ENCODE data around the gene TERC.
"Not testable (repeated sequence)": the region's sequence is repeated elsewhere in the genome, so short reads cannot be mapped to it uniquely, and the experiment has no call there.

TERC gene

DNA sequence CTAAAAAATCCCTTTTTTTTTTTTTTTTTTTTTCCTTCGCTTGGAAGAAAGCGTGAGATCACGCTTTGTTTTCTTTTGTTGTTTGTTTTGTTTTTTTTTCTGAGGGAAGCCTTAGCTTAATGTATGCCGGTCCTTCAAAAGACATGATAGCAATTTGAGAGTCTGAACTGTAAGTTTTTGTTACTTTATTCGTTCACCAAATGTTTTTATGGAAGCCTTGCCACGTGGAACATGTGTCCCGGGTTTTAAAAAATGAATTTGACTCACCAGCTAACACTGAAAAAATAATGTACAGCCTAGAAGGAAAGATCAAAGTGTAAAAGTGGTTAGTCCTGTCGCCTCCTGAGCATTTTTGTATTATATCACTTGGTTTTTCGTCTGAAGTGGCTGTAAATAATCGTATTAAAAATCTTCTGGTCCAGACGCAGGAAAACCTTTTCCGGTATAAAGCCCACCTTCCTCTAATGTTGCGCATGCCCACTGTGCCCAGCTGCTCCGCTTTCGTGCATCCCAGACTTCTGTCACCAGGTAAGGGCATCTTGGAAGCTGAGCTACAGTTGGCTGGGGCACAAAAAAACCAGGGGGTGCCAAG lies 7.5 kb upstream of the TERC start:
- H3K4me3 ChIP-seq = peak overlapping the region; percentile 60 to 90 (median 80)
- peak overlapping the region; percentile 53 to 100 (median 98) for H3K27ac ChIP-seq

DNA sequence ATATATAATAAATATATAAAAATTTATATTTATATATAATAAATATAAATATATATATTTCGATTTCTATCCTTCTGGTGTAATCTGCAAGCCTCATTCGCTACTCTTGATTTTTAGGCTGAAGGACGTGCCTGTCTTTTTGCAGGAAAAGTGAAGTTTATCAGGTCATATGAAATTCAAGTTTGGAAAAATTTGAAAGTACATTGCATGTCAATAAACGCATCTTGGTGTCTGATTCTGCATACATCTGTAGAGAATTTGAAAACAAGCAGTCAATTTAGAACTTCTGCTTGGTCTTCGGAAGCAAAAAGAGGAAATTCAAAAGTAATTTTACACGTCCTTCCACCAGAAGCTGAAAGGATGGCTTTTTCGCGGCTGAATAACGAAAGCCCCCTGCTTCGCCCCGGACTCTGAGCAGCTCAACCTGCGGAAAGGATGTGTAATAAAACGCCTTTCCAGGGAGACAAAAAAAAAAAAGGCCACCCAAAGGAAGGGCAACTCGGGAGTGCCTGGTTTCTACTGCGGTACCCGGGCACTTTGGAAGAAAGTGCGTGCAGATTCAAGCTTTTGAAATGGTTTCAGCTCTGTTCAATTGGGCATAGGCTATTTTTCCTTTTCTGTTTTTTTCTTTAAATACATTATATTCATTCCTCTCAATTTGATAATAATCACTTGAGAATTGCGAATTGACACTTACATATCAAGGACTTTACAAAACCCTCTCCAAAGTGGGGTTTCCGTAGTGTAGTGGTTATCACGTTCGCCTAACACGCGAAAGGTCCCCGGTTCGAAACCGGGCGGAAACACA lies 6.8 kb upstream of the TERC start:
- Histone ChIP-seq H3K4me3 (peak overlapping the region; percentile 60 to 90 (median 80)), H3K27ac (peak overlapping the region in 20 of 21 experiments; percentile 0 to 100 (median 98))

DNA sequence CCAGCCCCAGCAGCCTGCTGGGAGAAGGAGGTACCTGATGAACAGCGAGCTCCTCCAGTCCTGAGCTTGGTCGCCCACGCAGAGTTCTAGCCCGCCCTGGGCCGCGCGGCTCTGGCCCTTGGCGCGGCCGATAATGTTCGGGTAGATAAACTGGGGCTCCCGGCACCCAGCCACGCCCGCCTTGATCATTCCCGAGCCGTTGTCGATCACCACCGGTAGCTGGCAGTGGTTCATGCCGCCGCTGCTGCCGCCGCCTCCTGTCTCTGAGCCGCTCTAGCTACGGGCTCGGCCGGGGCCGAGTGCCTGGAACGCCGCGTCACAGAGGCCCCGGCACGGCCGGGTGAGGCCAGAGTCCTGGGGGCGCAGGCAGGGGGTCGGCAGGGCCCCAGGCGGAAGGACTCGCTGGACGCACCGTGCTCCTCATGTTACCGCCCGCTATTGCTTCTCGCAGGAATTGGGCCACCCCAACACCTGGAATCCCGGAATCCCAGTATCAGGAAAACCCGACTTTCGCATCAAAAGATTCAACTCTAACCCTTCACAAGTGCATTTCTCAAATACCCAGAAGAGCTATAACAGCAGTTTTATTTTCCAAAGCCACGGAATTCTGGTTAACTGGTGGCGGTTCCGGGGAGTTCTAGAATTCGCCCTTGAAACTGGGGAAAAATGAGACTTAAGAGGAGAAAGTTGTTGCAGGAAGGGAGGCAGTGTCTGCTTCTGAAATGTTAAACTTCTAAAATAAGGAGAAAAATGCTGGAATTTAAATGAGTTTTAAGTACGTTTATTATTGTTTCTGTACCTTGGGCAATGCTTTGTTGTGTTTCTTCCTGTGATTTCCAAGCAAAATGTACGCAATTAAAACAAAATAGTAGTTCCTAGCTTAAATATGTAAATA lies 4.7 kb upstream of the TERC start, which contains the start of gene ACTRT3:
Gene ACTRT3 (minus strand): TSS at position 275 of the 895 bp plus-strand sequence. CDS start 41 bp downstream, at position 234.
- Histone ChIP-seq H3K4me3 (peak within 1 kb of the TSS; percentile 46 to 70 (median 58)), H3K27ac (peak within 1 kb of the TSS; percentile 27 to 94 (median 84))

DNA sequence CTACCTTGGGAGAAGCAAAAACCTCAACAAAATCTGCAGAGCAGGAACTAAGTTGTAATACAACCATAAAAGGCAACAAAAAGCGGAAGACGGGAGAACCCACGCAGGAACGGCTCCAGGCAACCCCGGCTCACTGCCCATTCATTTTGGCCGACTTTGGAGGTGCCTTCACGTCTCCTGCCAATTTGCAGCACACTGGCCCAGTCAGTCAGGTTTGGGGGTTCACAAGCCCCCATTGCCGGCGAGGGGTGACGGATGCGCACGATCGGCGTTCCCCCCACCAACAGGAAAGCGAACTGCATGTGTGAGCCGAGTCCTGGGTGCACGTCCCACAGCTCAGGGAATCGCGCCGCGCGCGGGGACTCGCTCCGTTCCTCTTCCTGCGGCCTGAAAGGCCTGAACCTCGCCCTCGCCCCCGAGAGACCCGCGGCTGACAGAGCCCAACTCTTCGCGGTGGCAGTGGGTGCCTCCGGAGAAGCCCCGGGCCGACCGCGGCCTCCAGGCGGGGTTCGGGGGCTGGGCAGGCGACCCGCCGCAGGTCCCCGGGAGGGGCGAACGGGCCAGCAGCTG lies 463 bp downstream of the TERC start:
- peak overlapping the region; percentile 64 to 88 (median 70) for H3K4me3 ChIP-seq
- peak overlapping the region; percentile 95 to 100 (median 98) for H3K27ac ChIP-seq

DNA sequence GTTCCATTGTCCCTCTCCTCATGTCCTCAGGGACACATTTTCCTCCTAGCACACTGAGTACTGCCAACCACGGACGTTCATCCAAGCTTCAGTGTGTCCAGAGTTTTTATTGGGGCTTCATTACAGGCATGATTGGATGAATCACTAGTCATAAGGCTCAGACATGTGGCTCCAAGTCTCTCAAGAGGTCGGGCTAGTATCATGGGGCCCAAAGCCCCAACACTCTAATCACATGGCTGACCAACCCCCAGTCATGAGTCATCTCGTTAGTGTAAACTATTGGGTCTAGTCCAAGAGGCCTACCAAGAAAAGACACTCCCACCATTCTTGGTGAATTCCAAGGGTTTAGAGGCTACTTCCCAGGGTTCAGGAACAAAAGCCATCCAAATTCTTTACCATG lies 4.4 kb downstream of the TERC start:
- Histone ChIP-seq H3K4me3 (no peak overlapping the region), H3K27ac (no peak overlapping the region)

DNA sequence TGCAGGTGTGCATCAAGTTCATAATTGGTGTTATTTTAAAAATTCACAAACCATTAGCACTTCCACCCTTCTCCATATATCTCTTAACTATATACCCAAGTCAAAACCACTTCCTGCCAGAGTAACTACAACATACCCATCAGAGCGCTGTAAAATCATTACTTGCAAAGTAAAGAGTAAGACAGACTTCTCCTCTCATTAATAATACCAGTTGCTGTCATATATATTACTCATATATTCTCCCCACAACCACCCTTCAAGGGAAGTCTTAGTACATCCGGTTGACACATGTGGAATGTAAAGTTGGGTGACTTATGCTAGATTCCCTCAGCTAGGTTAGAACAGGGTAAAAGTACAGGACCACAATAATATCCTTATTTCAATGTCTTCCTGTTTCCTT lies 5.6 kb downstream of the TERC start:
- Histone ChIP-seq H3K27ac (peak overlapping the region in 1 of 21 experiments; percentile 12), H3K4me3 (no peak overlapping the region)

DNA sequence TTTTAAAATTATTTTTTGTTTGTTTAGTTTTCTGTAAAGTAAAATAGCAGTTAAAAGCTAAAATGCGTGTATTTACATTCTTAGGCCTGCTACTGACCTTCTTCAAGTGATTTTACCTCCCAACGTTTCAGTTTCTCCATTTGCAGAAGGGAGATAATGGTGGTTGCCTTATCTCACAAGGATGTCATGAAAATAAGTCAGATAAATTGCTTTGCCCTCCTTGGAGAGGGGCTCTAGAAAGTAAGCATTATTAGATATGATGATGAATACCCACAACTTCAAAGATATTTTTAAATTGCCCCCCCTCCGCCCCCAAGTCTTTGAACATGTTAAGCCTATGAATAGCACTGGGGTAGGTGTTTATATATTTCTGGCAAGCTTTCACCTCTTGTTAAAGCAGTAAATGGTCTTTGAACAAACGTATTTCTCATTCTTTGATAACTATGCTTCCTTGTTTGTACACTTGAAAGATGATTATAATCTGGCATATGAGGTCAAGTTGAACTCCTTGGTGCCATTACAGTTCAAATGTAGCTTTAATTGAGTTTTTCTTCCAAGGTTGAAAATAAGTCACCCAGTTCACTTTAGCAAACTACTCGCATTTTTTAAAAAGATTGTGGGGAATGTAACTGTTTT lies 6.4 kb downstream of the TERC start:
- H3K4me3 ChIP-seq = no peak overlapping the region

DNA sequence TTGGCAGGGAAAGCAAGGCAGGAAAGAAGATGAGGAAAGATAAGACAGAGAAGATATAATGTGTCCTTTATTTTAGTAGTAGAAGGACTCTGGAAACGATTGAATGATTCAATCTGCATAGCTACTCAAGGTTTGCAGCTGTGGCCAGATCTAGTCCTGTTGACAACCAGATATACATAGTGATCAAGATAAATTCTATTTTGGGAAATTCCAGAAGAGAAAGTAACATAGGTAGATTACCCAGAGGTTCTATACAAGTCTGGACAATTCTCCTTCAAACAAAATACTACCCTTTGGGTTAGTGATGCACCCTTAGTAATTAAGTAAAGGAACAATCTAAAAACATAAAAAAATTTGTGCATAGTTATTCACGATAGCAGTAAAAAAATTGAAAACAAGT lies 9.4 kb downstream of the TERC start:
- Histone ChIP-seq H3K27ac (peak overlapping the region in 1 of 21 experiments; percentile 10), H3K4me3 (no peak overlapping the region)

More for the DNA sequence above, 6.4 kb downstream of the TERC start:
- no peak overlapping the region for H3K27ac ChIP-seq

DNA sequence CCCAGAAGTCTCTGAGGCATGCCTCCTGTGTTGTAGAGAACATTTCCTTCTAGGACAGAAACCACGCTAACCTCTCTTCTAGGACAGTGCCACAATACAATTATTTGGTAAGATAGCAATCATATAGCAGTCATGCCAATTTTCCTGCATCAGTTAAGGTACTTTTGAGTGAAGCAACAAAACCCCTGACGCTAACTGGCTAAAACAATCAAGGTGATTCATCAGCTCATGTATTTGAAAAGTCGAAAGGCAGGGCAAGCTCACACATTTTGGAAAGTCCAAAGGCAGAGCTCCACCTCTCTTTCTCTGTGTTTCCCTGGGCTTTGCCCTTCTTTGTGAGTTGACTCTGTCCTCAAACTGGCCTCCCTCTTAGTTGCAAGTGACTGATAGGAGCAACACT lies 10.1 kb downstream of the TERC start:
- peak overlapping the region in 2 of 21 experiments; percentile 10 to 47 for H3K27ac ChIP-seq

DNA sequence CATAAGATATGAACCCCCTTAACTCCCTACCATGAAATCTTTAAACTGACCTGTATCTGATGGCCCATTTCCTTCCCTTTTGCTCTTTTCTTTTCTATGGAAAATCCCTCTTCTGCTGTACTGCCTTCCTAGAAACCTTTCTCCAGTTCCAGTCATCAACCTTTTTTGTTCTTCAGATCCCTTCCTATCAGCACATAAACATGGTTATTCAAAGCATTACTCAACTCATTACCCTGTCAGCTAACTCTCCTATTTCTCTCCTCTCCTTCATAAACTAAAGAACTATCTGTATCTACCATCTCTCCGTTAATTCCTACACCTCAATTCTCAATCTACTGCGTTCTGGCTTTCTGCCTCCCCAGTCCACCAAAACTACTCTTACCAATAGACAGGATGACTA lies 13.0 kb downstream of the TERC start:
- Histone ChIP-seq H3K4me3 (no peak overlapping the region), H3K27ac (no peak overlapping the region)

More for the DNA sequence above, 10.1 kb downstream of the TERC start:
- no peak overlapping the region for H3K4me3 ChIP-seq

DNA sequence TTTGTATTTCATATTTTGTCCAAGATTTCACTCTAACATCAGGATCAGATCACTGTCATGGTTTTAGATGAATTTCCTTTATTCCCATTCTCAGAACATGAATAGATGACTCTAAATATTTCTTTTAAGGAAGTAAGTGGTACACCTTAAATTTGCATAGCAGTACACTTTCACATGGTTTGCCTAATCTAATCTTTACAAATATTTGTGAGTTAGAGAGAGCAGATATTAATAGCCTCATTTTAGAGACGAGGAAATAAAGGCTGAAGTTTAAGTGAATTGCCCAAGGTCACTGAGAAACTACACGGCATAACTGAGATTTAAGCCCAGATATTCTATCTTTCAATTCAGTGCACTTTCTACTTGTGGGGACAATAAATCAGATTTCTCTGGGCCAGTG lies 14.2 kb downstream of the TERC start:
- no peak overlapping the region for H3K27ac ChIP-seq
- H3K4me3 ChIP-seq = no peak overlapping the region

DNA sequence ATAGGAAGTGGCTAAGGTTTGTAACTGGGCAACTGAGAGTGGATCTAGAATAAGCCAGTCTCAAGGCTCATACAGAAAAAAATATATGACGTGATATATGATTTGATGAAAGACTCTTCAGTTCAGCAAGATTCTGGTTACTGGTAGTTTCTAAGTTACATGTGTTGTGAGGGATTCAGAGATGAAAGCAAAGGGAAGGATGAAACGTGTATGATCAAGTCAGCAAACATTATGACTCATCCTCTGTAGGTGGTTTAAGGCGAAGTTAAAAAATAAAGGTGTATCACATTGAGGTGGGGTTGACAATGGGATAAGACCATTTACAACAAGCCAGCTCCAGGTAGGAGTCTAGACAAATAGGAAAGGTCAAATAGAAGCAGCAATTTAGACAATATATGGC lies 16.2 kb downstream of the TERC start:
- H3K4me3 ChIP-seq = no peak overlapping the region
- H3K27ac ChIP-seq = no peak overlapping the region

DNA sequence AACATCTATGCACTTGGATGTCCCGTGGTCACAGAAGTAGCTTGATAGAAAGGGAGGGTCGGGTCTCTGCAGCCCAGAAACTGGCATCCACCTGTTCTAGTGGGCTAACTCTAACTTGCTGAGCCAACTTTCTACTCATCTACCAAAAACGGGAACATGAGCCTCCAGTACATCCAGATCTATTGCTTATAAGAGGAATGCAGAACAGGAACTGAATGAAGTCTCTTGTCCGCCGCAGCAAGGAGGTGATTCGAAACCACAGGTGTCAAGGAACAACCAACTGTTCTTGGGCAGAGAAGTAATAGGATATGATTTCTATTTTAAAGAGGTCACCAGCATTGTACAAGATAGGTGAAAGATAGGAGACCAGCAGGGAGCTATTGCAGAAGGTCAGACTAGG lies 17.9 kb downstream of the TERC start:
- Histone ChIP-seq H3K4me3 (no peak overlapping the region), H3K27ac (no peak overlapping the region)

DNA sequence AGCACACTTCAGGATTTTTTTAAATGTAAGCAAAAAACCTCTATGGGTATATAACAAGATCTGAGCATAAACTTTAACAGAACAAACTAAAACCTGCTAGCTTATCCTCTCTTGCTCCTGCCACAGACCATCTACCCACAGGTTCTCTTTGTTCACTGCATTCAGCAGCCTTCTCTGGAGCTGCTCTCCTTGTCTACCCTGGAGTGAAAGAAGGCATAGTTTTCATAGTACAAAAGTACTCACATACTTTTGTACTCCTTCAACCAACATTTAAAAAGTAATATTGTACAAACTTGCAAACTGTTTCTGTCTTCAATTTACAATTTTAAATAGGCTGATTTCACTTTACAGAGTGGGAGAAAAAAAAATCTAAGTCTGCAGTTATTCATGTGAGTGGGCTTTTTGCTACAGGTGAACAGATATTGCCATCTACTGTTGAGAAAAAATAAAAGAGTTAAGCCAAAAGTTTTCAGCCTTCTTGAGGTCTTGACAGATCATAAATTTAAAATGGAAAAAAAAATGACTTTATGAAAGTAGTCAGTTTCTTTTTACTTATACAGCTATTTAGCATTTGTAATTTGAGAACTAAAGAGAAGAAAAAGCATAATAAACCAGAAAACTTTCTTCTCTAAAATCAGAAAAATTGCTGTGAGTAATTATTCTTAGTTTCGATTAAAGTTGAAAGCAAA lies 20.4 kb downstream of the TERC start:
- no peak overlapping the region for H3K4me3 ChIP-seq
- H3K27ac ChIP-seq = no peak overlapping the region

DNA sequence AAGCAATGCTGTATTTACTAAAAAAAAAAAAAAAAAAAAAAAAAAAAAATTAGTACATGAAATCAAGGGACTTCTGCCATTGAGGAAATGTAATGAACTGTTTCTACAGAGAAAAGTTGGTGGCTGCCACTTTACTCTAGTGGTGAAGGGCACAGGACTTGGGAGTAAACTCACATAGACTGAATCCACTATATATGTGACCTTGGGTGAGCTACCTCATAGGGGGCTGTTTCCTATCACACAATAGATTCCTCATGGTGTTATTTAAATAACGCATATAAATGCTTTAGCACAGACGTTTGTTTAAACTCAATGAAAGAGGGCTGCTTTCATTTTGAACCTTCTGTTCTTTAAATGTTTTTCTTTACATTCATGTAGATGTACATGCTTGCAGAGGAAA lies 25.8 kb downstream of the TERC start:
- no peak overlapping the region for H3K27ac ChIP-seq
- H3K4me3 ChIP-seq = no peak overlapping the region

DNA sequence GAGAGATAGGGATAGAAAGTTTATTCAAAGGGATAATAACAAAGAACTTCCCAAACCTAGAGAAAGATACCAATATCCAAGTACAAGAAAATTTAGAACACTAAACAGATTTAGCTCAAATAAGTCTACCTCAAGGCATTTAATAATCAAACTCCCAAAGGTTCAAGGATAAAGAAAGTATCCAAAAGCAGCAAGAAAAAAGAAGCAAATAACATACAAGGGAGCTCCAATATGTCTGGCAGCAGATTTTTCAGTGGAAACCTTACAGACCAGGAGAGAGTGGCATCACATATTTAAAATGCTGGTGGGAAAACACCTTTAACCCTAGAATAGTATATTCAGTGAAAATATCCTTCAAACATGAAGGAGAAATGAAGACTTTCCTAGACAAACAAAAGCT lies 33.0 kb downstream of the TERC start:
- H3K4me3 ChIP-seq, H3K27ac ChIP-seq: not testable (repeated sequence)

DNA sequence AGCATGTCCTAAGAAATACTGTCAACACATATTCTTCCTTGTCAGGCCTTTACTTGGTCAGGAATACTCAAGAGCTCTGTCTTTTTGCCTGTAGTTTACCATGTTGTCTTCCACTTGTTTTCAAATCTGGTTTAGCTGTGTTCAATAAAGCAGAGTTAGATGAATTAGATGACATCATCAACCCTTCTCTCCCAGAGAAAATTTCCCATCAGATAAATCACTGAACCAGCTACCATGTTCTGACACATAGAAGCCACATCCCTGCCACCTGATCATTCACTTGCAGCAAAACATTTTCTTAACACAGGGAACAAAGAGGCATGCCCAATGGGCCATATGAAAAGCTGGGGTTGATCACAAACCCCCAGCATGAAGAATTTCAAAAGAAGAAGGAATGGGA lies 42.1 kb downstream of the TERC start:
- H3K4me3 ChIP-seq = no peak overlapping the region
- no peak overlapping the region for H3K27ac ChIP-seq

DNA sequence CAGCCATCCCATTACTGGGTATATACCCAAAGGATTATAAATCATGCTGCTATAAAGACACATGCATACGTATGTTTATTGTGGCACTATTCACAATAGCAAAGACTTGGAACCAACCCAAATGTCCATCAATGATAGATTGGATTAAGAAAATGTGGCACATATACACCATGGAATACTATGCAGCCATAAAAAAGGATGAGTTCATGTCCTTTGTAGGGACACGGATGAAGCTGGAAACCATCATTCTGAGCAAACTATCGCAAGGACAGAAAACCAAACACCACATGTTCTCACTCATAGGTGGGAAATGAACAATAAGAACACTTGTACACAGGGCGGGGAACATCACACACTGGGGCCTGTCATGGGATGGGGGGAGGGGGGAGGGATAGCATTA lies 46.4 kb downstream of the TERC start:
- not testable (repeated sequence) for H3K27ac ChIP-seq, H3K4me3 ChIP-seq

All from skin epidermis (tissue), 12 donors.